IMR-90 (cell line): ENCODE results near the gene PARD3. TPM values are rescaled to one million over a fixed set of nuclear protein-coding genes. Genes with fewer than 3 reads are reported as not detected.

ENCODE experiments used
- ATAC-seq: fragments of 200-7000 bp; cut with Tn5 transposase; 2 replicates; pipeline ENCODE4 v1.9.1; 2020; ENCODE audit warnings: low read depth, mild to moderate bottlenecking, moderate library complexity
- BruUV-seq: library from RNA; stranded (reverse); fragments of 400-500 nt; replicated peaks from 2 replicates; lab custom pipeline; 2021; lab: Mats Ljungman, UMichigan
- CTCF ChIA-PET: fragments of 300-600 bp; formaldehyde crosslinking; extraction: SDS; loops from one replicate; lab custom pipeline; 2021; ENCODE audit warnings: antibody characterized with exemption; lab: Yijun Ruan, JAX
- POLR2A ChIA-PET: fragments of 300-600 bp; sonication (Branson Sonifier 250); formaldehyde crosslinking; loops from one replicate; lab custom pipeline; 2022; ENCODE audit warnings: antibody characterized with exemption; ENCODE audit not compliant: unreplicated experiment; lab: Charles Lee
- DNase-seq: peaks from one replicate; pipeline ENCODE4 v3.0.0; 2013
- H2AFZ ChIP-seq: replicated peaks from 2 replicates; pipeline ENCODE3; 2013; ENCODE audit warnings: low read length, mild to moderate bottlenecking; ENCODE audit not compliant: poor library complexity
- H2AK5ac ChIP-seq: 2 replicates; pipeline ENCODE4 v1.6.1; 2013; ENCODE audit warnings: low read depth, low read length, inconsistent platforms
- H2AK9ac ChIP-seq: replicated peaks from 2 replicates; pipeline ENCODE3; 2013; ENCODE audit warnings: mild to moderate bottlenecking, low read depth, low read length, moderate library complexity; ENCODE audit not compliant: poor library complexity
- H2BK120ac ChIP-seq: 2 replicates; pipeline ENCODE4 v1.6.1; 2013; ENCODE audit warnings: low read depth, low read length, inconsistent platforms
- H2BK15ac ChIP-seq: 3 replicates; pipeline ENCODE4 v1.6.1; 2013; ENCODE audit warnings: low read depth, low read length, inconsistent platforms
- H2BK20ac ChIP-seq: 2 replicates; pipeline ENCODE4 v1.6.1; 2013; ENCODE audit warnings: low read depth, mild to moderate bottlenecking, inconsistent platforms, low read length, moderate library complexity
- H2BK5ac ChIP-seq: 2 replicates; pipeline ENCODE4 v1.6.1; 2013; ENCODE audit warnings: mild to moderate bottlenecking, low read depth, low read length, inconsistent platforms; ENCODE audit not compliant: poor library complexity, severe bottlenecking
- H3K14ac ChIP-seq: replicated peaks from 2 replicates; pipeline ENCODE4 v1.6.1; 2013; ENCODE audit warnings: low read depth, low read length, inconsistent platforms
- H3K18ac ChIP-seq: 2 replicates; pipeline ENCODE4 v1.6.1; 2013; ENCODE audit warnings: low read depth, low read length, control low read depth
- H3K23ac ChIP-seq: 2 replicates; pipeline ENCODE4 v1.6.1; 2013; ENCODE audit warnings: low read depth, low read length, inconsistent platforms
- H3K27ac ChIP-seq: 2 replicates; pipeline ENCODE4 v1.5.1; 2013; ENCODE audit warnings: mild to moderate bottlenecking, control low read depth, low read length; ENCODE audit not compliant: insufficient read depth
- H3K27me3 ChIP-seq: 2 replicates; pipeline ENCODE4 v1.6.1; 2013; ENCODE audit warnings: low read length; ENCODE audit not compliant: control insufficient read depth, insufficient read depth
- H3K36me3 ChIP-seq: 2 replicates; pipeline ENCODE4 v1.6.1; 2013; ENCODE audit warnings: low read length, mixed read lengths; ENCODE audit not compliant: control insufficient read depth, insufficient read depth
- H3K4ac ChIP-seq: 2 replicates; pipeline ENCODE4 v1.6.1; 2013; ENCODE audit warnings: low read depth, low read length, inconsistent platforms
- H3K4me1 ChIP-seq: 2 replicates; pipeline ENCODE4 v1.6.1; 2013; ENCODE audit warnings: low read length, mixed read lengths; ENCODE audit not compliant: control insufficient read depth, insufficient read depth
- H3K4me2 ChIP-seq: 2 replicates; pipeline ENCODE4 v1.6.1; 2013; ENCODE audit warnings: low read depth, mild to moderate bottlenecking, control low read depth, low read length, moderate library complexity
- H3K4me3 ChIP-seq: 2 replicates; pipeline ENCODE4 v1.5.1; 2013; ENCODE audit warnings: low read depth, mild to moderate bottlenecking, control low read depth, low read length, moderate library complexity; ENCODE audit not compliant: insufficient read depth
- H3K56ac ChIP-seq: 2 replicates; pipeline ENCODE4 v1.6.1; 2013; ENCODE audit warnings: low read length, inconsistent platforms; ENCODE audit not compliant: insufficient read depth; ENCODE audit errors: extremely low read depth
- H3K79me1 ChIP-seq, 2 experiments: 2 replicates each; pipeline ENCODE4 v1.6.1; 2013; ENCODE audit warnings: low read length in 2 of 2, inconsistent platforms in 1 of 2, low read depth in 1 of 2
- H3K9ac ChIP-seq: 2 replicates; pipeline ENCODE4 v1.6.1; 2013; ENCODE audit warnings: low read depth, low read length, control low read depth
- H3K9me1 ChIP-seq: 2 replicates; pipeline ENCODE4 v1.6.1; 2013; ENCODE audit warnings: low read length, inconsistent platforms; ENCODE audit not compliant: insufficient read depth
- H3K9me3 ChIP-seq: 2 replicates; pipeline ENCODE4 v1.6.1; 2013; ENCODE audit warnings: low read length; ENCODE audit not compliant: control insufficient read depth, insufficient read depth
- H4K20me1 ChIP-seq: 2 replicates; pipeline ENCODE4 v1.6.1; 2013; ENCODE audit warnings: low read length, inconsistent platforms; ENCODE audit not compliant: insufficient read depth
- H4K5ac ChIP-seq: 2 replicates; pipeline ENCODE4 v1.6.1; 2013; ENCODE audit warnings: mild to moderate bottlenecking, low read depth, low read length, control low read depth
- H4K8ac ChIP-seq, 2 experiments: 2 replicates each; pipeline ENCODE4 v1.6.1; 2013; ENCODE audit warnings: low read depth in 2 of 2, low read length in 2 of 2, control low read depth in 1 of 2, inconsistent platforms in 1 of 2
- H4K91ac ChIP-seq: 2 replicates; pipeline ENCODE4 v1.6.1; 2013; ENCODE audit warnings: low read depth, low read length, inconsistent platforms; ENCODE audit not compliant: insufficient read depth
- CEBPB ChIP-seq: IDR thresholded peaks from 2 replicates; pipeline ENCODE4 v1.6.1; 2012; ENCODE audit warnings: low read depth, low read length, improper control_type of control experiment
- CHD1 ChIP-seq: IDR thresholded peaks from 2 replicates; pipeline ENCODE4 v1.6.1; 2012; ENCODE audit warnings: low read depth, low read length, improper control_type of control experiment
- CTCF ChIP-seq: conservative IDR thresholded peaks from 2 replicates; pipeline ENCODE4 v1.5.1; 2012; ENCODE audit warnings: mild to moderate bottlenecking, low read depth, low read length, improper control_type of control experiment
- MAFK ChIP-seq: IDR thresholded peaks from 2 replicates; pipeline ENCODE4 v1.6.1; 2012; ENCODE audit warnings: low read depth, low read length, improper control_type of control experiment
- MAZ ChIP-seq: IDR thresholded peaks from 2 replicates; pipeline ENCODE4 v1.6.1; 2012; ENCODE audit warnings: low read depth, mild to moderate bottlenecking, low read length, improper control_type of control experiment, moderate library complexity, borderline replicate concordance
- NFE2L2 ChIP-seq: fragments of 150-350 bp; IDR thresholded peaks from 2 replicates; pipeline ENCODE4 v1.6.1; 2016; ENCODE audit warnings: low read depth, mild to moderate bottlenecking, low read length
- POLR2A ChIP-seq: IDR thresholded peaks from 2 replicates; pipeline ENCODE4 v1.6.1; 2012; ENCODE audit warnings: mild to moderate bottlenecking, low read depth, low read length
- SMC3 ChIP-seq: fragments of 150-350 bp; IDR thresholded peaks from 2 replicates; pipeline ENCODE4 v1.6.1; 2016; ENCODE audit warnings: low read depth, mild to moderate bottlenecking, antibody characterized with exemption, low read length, moderate library complexity
- WGBS, 2 experiments: methylation state at CpG; one replicate each; pipeline versions ENCODE4 v1.1.5 to v1.1.7; 2013; ENCODE audit warnings: missing lambda C conversion rate in 2 of 2; ENCODE audit not compliant: insufficient read length in 1 of 2; ENCODE audit errors: extremely low coverage in 2 of 2; 5-methylcytosine and 5-hydroxymethylcytosine counted together
- dilution Hi-C: fragments of 300-500 bp; cut with HindIII; formaldehyde crosslinking; loops from one replicate; pipeline ENCODE4 v1.14.3; 2018; ENCODE audit warnings: low sequenced_read_pairs; ENCODE audit not compliant: unreplicated experiment
- in situ Hi-C: fragments of 300-500 bp; cut with MboI; formaldehyde crosslinking; loops from 3 replicates; pipeline ENCODE4 v1.14.3; 2019; ENCODE audit warnings: low sequenced_read_pairs, inconsistent platforms, mixed read lengths
- intact Hi-C: fragments of 100-400 bp; cut with micrococcal nuclease; formaldehyde crosslinking; loops from 2 replicates; pipeline ENCODE4 v1.10.0; 2022
- polyA plus RNA-seq, 3 experiments: library from polyadenylated mRNA; depleted of rRNA; stranded (reverse); fragments of >200 nt; gene quantifications; 2 replicates each; pipeline ENCODE4 v1.2.3, GENCODE V29; 2012; ENCODE audit warnings: low replicate concordance in 1 of 3
- total RNA-seq: library from RNA; depleted of rRNA; stranded (reverse); fragments of >200 nt; gene quantifications from 2 replicates; pipeline ENCODE4 v1.2.3, GENCODE V29; 2012
- TF ChIP-seq, protein P1 (sequence below): fragments of 150-350 bp; IDR thresholded peaks from 2 replicates; pipeline ENCODE4 v1.6.1; 2016; ENCODE audit warnings: low read depth, mild to moderate bottlenecking, low read length, moderate library complexity, borderline replicate concordance

PARD3 gene
- total and polyA plus RNA-seq, 2 of the 4 experiments (the other 2 are of a cell fraction) = 14.6 to 37.5 TPM

DNA sequence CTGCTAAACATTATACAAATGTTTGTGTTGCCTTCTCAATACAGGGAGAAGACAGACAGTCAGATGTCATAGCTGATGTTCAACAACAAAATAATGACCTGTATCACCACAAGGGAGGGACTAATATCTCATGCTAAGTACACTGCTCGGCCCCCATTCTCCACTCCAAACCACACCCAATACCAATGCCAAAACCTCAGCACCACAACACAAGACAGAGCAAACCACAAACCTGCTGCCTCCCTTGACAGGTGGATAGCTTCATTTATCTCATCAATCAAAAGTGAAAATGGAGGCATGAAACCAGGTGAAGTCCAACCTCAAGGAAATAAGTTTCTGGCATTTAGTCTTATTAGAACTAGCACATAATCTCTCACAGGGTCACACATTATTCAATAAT is 109.5 kb downstream of the PARD3 start:
- Histone ChIP-seq H2AK5ac (no peak overlapping the region), H3K9me1 (peaks cover 8% of the 10 kb centered on the region; the same call in 1 of the 2 replicates), H3K36me3 (no peaks in the 10 kb centered on the region), H2BK120ac (no peak overlapping the region), H3K14ac (no peak overlapping the region; the same call in 1 of the 2 replicates), H3K18ac (no peak overlapping the region), H3K79me1 (peaks cover 32 to 62% of the 10 kb centered on the region in 2 experiments), H2BK20ac (no peak overlapping the region), H3K4me1 (peaks cover 10% of the 10 kb centered on the region), H3K9me3 (no peaks in the 10 kb centered on the region), H3K4me3 (no peak overlapping the region), H4K8ac (no peak overlapping the region), H2AK9ac (no peak overlapping the region), H2AFZ (no peak overlapping the region), H3K27ac (no peak overlapping the region), H2BK5ac (no peak overlapping the region), H3K23ac (no peak overlapping the region), H4K5ac (no peak overlapping the region), H4K91ac (no peak overlapping the region), H3K27me3 (no peaks in the 10 kb centered on the region), H3K9ac (no peak overlapping the region), H2BK15ac (no peak overlapping the region), H3K56ac (no peak overlapping the region), H3K4ac (0 out of 2 replicates have a peak overlapping the region, but pooled peaks have one; percentile 25), H4K20me1 (no peaks in the 10 kb centered on the region; the same call in 1 of the 2 replicates), H3K4me2 (no peak overlapping the region)
- intact Hi-C loops (no loop called here), dilution Hi-C loops (no loop called here), in situ Hi-C loops (no loop called here)
- no TSS peak for BruUV-seq
- WGBS, 2 experiments = no CpG with 5 or more reads among the region's 1 CpG
- ATAC-seq (no peak), DNase-seq (no peak)
- ChIA-PET CTCF (no interaction called here), POLR2A (no interaction called here)
- TF ChIP-seq SMC3 (no peak), CHD1 (no peak), MAZ (no peak), POLR2A (no peak), MAFK (no peak), CTCF (no peak), CEBPB (no peak), NFE2L2 (no peak)
- TF ChIP-seq, protein P1, sequence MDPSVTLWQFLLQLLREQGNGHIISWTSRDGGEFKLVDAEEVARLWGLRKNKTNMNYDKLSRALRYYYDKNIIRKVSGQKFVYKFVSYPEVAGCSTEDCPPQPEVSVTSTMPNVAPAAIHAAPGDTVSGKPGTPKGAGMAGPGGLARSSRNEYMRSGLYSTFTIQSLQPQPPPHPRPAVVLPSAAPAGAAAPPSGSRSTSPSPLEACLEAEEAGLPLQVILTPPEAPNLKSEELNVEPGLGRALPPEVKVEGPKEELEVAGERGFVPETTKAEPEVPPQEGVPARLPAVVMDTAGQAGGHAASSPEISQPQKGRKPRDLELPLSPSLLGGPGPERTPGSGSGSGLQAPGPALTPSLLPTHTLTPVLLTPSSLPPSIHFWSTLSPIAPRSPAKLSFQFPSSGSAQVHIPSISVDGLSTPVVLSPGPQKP = no peak
